H1 (cell line): Measurements from ENCODE around the gene SMARCD1. TPM values are rescaled to one million over a fixed set of nuclear protein-coding genes. Genes with fewer than 3 reads are reported as not detected.

ENCODE experiments used
- CTCF ChIA-PET: fragments of 300-600 bp; sonication (Branson Sonifier 250); formaldehyde crosslinking; loops from one replicate; lab custom pipeline; 2021; ENCODE audit not compliant: partially characterized antibody; lab: Charles Lee
- POLR2A ChIA-PET: fragments of 300-600 bp; sonication (Branson Sonifier 250); formaldehyde crosslinking; loops from one replicate; lab custom pipeline; 2021; ENCODE audit warnings: inconsistent platforms; ENCODE audit not compliant: partially characterized antibody; lab: Charles Lee
- DNase-seq, 2 experiments: peaks; one replicate each; pipeline versions ENCODE4 v3.0.0 to v3.0.0-alpha.2; 2010 to 2022; ENCODE audit warnings: low spot score in 2 of 2, low read depth in 1 of 2, mixed read lengths in 1 of 2
- FAIRE-seq: peaks from 2 replicates; lab custom pipeline; 2011; peaks lifted over from hg19 to GRCh38; lab: Jason Lieb, UNC
- H2AFZ ChIP-seq: 2 replicates; pipeline ENCODE4 v1.8.1; 2012; ENCODE audit warnings: low read length, inconsistent platforms
- H2AK5ac ChIP-seq: 2 replicates; pipeline ENCODE4 v1.6.1; 2013; ENCODE audit warnings: low read depth, low read length
- H2BK120ac ChIP-seq: replicated peaks from 2 replicates; pipeline ENCODE3; 2013; ENCODE audit warnings: low read depth, low read length, inconsistent platforms
- H2BK12ac ChIP-seq: 2 replicates; pipeline ENCODE4 v1.6.1; 2013; ENCODE audit warnings: low read depth, low read length
- H2BK15ac ChIP-seq: 2 replicates; pipeline ENCODE4 v1.6.1; 2013; ENCODE audit warnings: low read length
- H2BK20ac ChIP-seq: 2 replicates; pipeline ENCODE4 v1.6.1; 2013; ENCODE audit warnings: low read length
- H2BK5ac ChIP-seq: 2 replicates; pipeline ENCODE4 v1.6.1; 2013; ENCODE audit warnings: low read depth, low read length
- H3K14ac ChIP-seq: 2 replicates; pipeline ENCODE4 v1.6.1; 2013; ENCODE audit warnings: inconsistent platforms; ENCODE audit not compliant: insufficient read length
- H3K18ac ChIP-seq: 2 replicates; pipeline ENCODE4 v1.6.1; 2013; ENCODE audit warnings: low read length; ENCODE audit errors: extremely low read depth
- H3K23ac ChIP-seq: 2 replicates; pipeline ENCODE4 v1.6.1; 2013; ENCODE audit warnings: inconsistent platforms; ENCODE audit not compliant: insufficient read length
- H3K23me2 ChIP-seq: 2 replicates; pipeline ENCODE4 v1.6.1; 2013; ENCODE audit warnings: low read depth, low read length
- H3K27ac ChIP-seq: 2 replicates; pipeline ENCODE4 v1.6.1; 2011; ENCODE audit warnings: low read depth, low read length, inconsistent platforms
- H3K27me3 ChIP-seq, 4 experiments: replicated peaks in 1 of 4; 1 replicate in 1 of 4; 2 replicates in 3 of 4; pipeline versions ENCODE4 v1.6.1 to v1.8.1; 2011 to 2013; ENCODE audit warnings: low read length in 3 of 4, mild to moderate bottlenecking in 3 of 4, inconsistent platforms in 2 of 4, mixed read lengths in 2 of 4, moderate library complexity in 1 of 4; ENCODE audit not compliant: control insufficient read depth in 3 of 4, insufficient read depth in 3 of 4; ENCODE audit errors: extremely low read depth in 1 of 4
- H3K36me3 ChIP-seq, 4 experiments: 2 replicates each; pipeline versions ENCODE4 v1.6.1 to v1.8.1; 2011 to 2013; ENCODE audit warnings: mild to moderate bottlenecking in 4 of 4, low read length in 3 of 4, moderate library complexity in 2 of 4, control low read depth in 1 of 4, inconsistent platforms in 1 of 4; ENCODE audit not compliant: insufficient read depth in 4 of 4, control insufficient read depth in 2 of 4
- H3K4ac ChIP-seq: replicated peaks from 2 replicates; pipeline ENCODE3; 2013; ENCODE audit warnings: low read length, low read depth, mixed read lengths, inconsistent platforms; ENCODE audit not compliant: insufficient read length
- H3K4me1 ChIP-seq, 4 experiments: replicated peaks in 1 of 4; 1 replicate in 1 of 4; 2 replicates in 3 of 4; pipeline versions ENCODE4 v1.6.1 to v1.8.1; 2011 to 2013; ENCODE audit warnings: low read length in 3 of 4, inconsistent platforms in 2 of 4, mixed read lengths in 1 of 4; ENCODE audit not compliant: insufficient read depth in 4 of 4, control insufficient read depth in 3 of 4
- H3K4me2 ChIP-seq, 2 experiments: 2 replicates each; pipeline versions ENCODE4 v1.6.1 to v1.8.1; 2011 to 2013; ENCODE audit warnings: low read depth in 2 of 2, low read length in 2 of 2, control low read depth in 1 of 2, inconsistent platforms in 1 of 2, mild to moderate bottlenecking in 1 of 2; ENCODE audit not compliant: insufficient read depth in 1 of 2
- H3K4me3 ChIP-seq, 4 experiments: fragments of 200-600, 300-600 bp in 1 of 4; sonication (generic), shearing (Covaris generic), sonication (Bioruptor Twin) in 1 of 4; 2 replicates each; pipeline versions ENCODE4 v1.5.1 to v1.8.1; 2011 to 2016; ENCODE audit warnings: low read length in 4 of 4, low read depth in 3 of 4, control low read depth in 2 of 4, inconsistent platforms in 2 of 4, mild to moderate bottlenecking in 2 of 4, mixed read lengths in 1 of 4, moderate library complexity in 1 of 4; ENCODE audit not compliant: insufficient read depth in 2 of 4; ENCODE audit errors: extremely low read depth in 1 of 4
- H3K56ac ChIP-seq: replicated peaks from 2 replicates; pipeline ENCODE3; 2013; ENCODE audit warnings: low read depth, mild to moderate bottlenecking, mixed read lengths, low read length, inconsistent platforms; ENCODE audit not compliant: insufficient read length
- H3K79me1 ChIP-seq: 2 replicates; pipeline ENCODE4 v1.6.1; 2013; ENCODE audit warnings: low read depth, low read length, control low read depth
- H3K79me2 ChIP-seq, 2 experiments: 2 replicates each; pipeline versions ENCODE4 v1.6.1 to v1.8.1; 2012 to 2013; ENCODE audit warnings: low read length in 2 of 2, mild to moderate bottlenecking in 2 of 2, inconsistent platforms in 1 of 2; ENCODE audit not compliant: insufficient read depth in 2 of 2, control insufficient read depth in 1 of 2
- H3K9ac ChIP-seq, 4 experiments: replicated peaks in 1 of 4; 1 replicate in 1 of 4; 2 replicates in 3 of 4; pipeline versions ENCODE4 v1.6.1 to v1.8.1; 2011 to 2013; ENCODE audit warnings: low read depth in 3 of 4, low read length in 3 of 4, control low read depth in 2 of 4, mild to moderate bottlenecking in 2 of 4, moderate library complexity in 2 of 4, inconsistent platforms in 1 of 4; ENCODE audit errors: extremely low read depth in 1 of 4
- H3K9me3 ChIP-seq, 2 experiments: 2 replicates each; pipeline versions ENCODE4 v1.6.1 to v1.8.1; 2012 to 2013; ENCODE audit warnings: mild to moderate bottlenecking in 2 of 2, moderate library complexity in 2 of 2, control low read depth in 1 of 2, inconsistent platforms in 1 of 2, low read depth in 1 of 2, low read length in 1 of 2, mixed read lengths in 1 of 2; ENCODE audit not compliant: insufficient read depth in 2 of 2
- H4K20me1 ChIP-seq, 2 experiments: replicated peaks in 1 of 2; 2 replicates each; pipeline versions ENCODE3 to v1.8.1; 2011 to 2013; ENCODE audit warnings: inconsistent platforms in 2 of 2, low read length in 2 of 2, mild to moderate bottlenecking in 1 of 2; ENCODE audit not compliant: insufficient read depth in 2 of 2, control insufficient read depth in 1 of 2
- H4K5ac ChIP-seq: 2 replicates; pipeline ENCODE4 v1.6.1; 2013; ENCODE audit warnings: low read length, low read depth, mixed read lengths, inconsistent platforms; ENCODE audit not compliant: insufficient read length
- H4K8ac ChIP-seq: 2 replicates; pipeline ENCODE4 v1.8.0; 2013; ENCODE audit warnings: mild to moderate bottlenecking, moderate library complexity, low read length, inconsistent platforms; ENCODE audit not compliant: insufficient read depth; ENCODE audit errors: extremely low read depth
- H4K91ac ChIP-seq: replicated peaks from 2 replicates; pipeline ENCODE3; 2013; ENCODE audit warnings: low read length, mixed read lengths, inconsistent platforms; ENCODE audit not compliant: insufficient read length
- BCL11A ChIP-seq, 2 experiments: IDR thresholded peaks; one replicate each; pipeline ENCODE4 v1.6.1; 2011; ENCODE audit warnings: low read depth in 2 of 2, low read length in 2 of 2, mild to moderate bottlenecking in 2 of 2
- HDAC2 ChIP-seq, 2 experiments: fragments of 300-600 bp in 1 of 2; sonication (generic) in 1 of 2; IDR thresholded peaks; 2 replicates each; pipeline ENCODE4 v1.6.1; 2011 to 2012; ENCODE audit warnings: low read depth in 2 of 2, low read length in 2 of 2, mild to moderate bottlenecking in 2 of 2, moderate library complexity in 2 of 2, borderline replicate concordance in 1 of 2, inconsistent platforms in 1 of 2
- JUND ChIP-seq: IDR thresholded peaks from 2 replicates; pipeline ENCODE4 v1.6.1; 2011; ENCODE audit warnings: mild to moderate bottlenecking, improper control_type of control experiment, low read length
- KDM4A ChIP-seq: IDR thresholded peaks from one replicate; pipeline ENCODE4 v1.7.1; 2012; ENCODE audit warnings: low read depth, mild to moderate bottlenecking, moderate library complexity, low read length, inconsistent platforms; ENCODE audit not compliant: severe bottlenecking
- MAX ChIP-seq: IDR thresholded peaks from 2 replicates; pipeline ENCODE4 v1.6.1; 2012; ENCODE audit warnings: inconsistent platforms
- PHF8 ChIP-seq: fragments of 200-600 bp; sonication (generic); conservative IDR thresholded peaks from 2 replicates; pipeline ENCODE4 v1.7.1; 2012; ENCODE audit warnings: low read depth, mild to moderate bottlenecking, inconsistent platforms, low read length, moderate library complexity
- POLR2A ChIP-seq, 2 experiments: IDR thresholded peaks; 1 replicate in 1 of 2; 2 replicates in 1 of 2; pipeline ENCODE4 v1.6.1; 2011; ENCODE audit warnings: low read depth in 2 of 2, low read length in 2 of 2, mild to moderate bottlenecking in 2 of 2; ENCODE audit errors: control extremely low read depth in 1 of 2
- POLR2AphosphoS5 ChIP-seq: IDR thresholded peaks from 2 replicates; pipeline ENCODE4 v1.6.1; 2011; ENCODE audit warnings: low read depth, low read length
- SAP30 ChIP-seq: fragments of 300-600 bp; sonication (generic); IDR thresholded peaks from 2 replicates; pipeline ENCODE4 v1.7.1; 2012; ENCODE audit warnings: low read length, moderate library complexity, mild to moderate bottlenecking, inconsistent platforms; ENCODE audit not compliant: insufficient read depth, insufficient replicate concordance
- ZNF274 ChIP-seq: IDR thresholded peaks from 2 replicates; pipeline ENCODE4 v1.7.0; 2012; ENCODE audit warnings: low read length, borderline replicate concordance; ENCODE audit errors: extremely low read depth
- WGBS, 2 experiments: shearing (Covaris generic) in 1 of 2; methylation state at CpG; one replicate each; pipeline versions ENCODE4 v1.1.6 to v1.1.7; 2013 to 2015; ENCODE audit warnings: low lambda C conversion rate in 2 of 2, mixed read lengths in 2 of 2, inconsistent platforms in 1 of 2, low coverage in 1 of 2, missing lambda C conversion rate in 1 of 2; ENCODE audit not compliant: insufficient replicate concordance in 2 of 2, insufficient coverage in 1 of 2, insufficient read length in 1 of 2; ENCODE audit errors: extremely low coverage in 1 of 2, missing lambda C conversion rate in 1 of 2; 5-methylcytosine and 5-hydroxymethylcytosine counted together
- polyA plus RNA-seq, 7 experiments: library from polyadenylated mRNA; depleted of rRNA in 3 of 7; stranded (reverse) in 5 of 7; unstranded in 2 of 7; fragments of >200 nt in 5 of 7; fragments of 200-250 nt in 2 of 7; gene quantifications; 1 replicate in 5 of 7; 2 replicates in 1 of 7; 4 replicates in 1 of 7; pipeline versions ENCODE4 v1.2.1 to v1.2.3, GENCODE V29; 2011 to 2013; ENCODE audit warnings: missing spikeins in 2 of 7, mixed read lengths in 2 of 7
- total RNA-seq: library from RNA; stranded (reverse); fragmentation: NEBNext Ultra II Directional; extraction: Animal tissue kit (Norgen Biotek cat#: 25700); gene quantifications from 2 replicates; pipeline ENCODE4 v1.2.1, GENCODE V29; 2021

Gene SMARCD1
- total and polyA plus RNA-seq, 2 of the 8 experiments (the other 6 are each of a cell fraction or from before 2014, with no cell fraction given): 128 to 130 TPM

- Histone ChIP-seq H3K4ac (peak within 1 kb of the TSS; percentile 81), H3K4me1 (peaks cover 10 to 15% (median 12%) of the 10 kb centered on the region in 4 experiments), H4K8ac (peak within 1 kb of the TSS; percentile 90), H3K79me1 (no peaks in the 10 kb centered on the region; the same call in 1 of the 2 replicates), H3K23me2 (peaks cover 8% of the 10 kb centered on the region), H4K20me1 (peaks cover 0 to 2% of the 10 kb centered on the region in 2 experiments), H3K36me3 (no peaks in the 10 kb centered on the region), H3K18ac (peak within 1 kb of the TSS; percentile 68), H2BK15ac (peak within 1 kb of the TSS; percentile 72; the same call in 1 of the 2 replicates), H3K9me3 (no peaks in the 10 kb centered on the region), H2AFZ (peak within 1 kb of the TSS; percentile 79), H3K9ac (peak within 1 kb of the TSS; percentile 51 to 88 (median 76)), H3K4me3 (peak within 1 kb of the TSS; percentile 67 to 96 (median 88)), H4K5ac (peak within 1 kb of the TSS; percentile 53), H3K79me2 (peaks cover 0 to 13% of the 10 kb centered on the region in 2 experiments; a peak in 2 of 4 replicates), H3K27ac (peak within 1 kb of the TSS; percentile 74), H2BK20ac (no peak within 1 kb of the TSS), H3K4me2 (peak within 1 kb of the TSS; percentile 71 to 89), H3K14ac (no peak within 1 kb of the TSS), H3K56ac (peak within 1 kb of the TSS; percentile 62), H2BK5ac (peak within 1 kb of the TSS; percentile 87), H3K23ac (no peak within 1 kb of the TSS), H2AK5ac (no peak within 1 kb of the TSS), H2BK120ac (no peak within 1 kb of the TSS), H3K27me3 (no peaks in the 10 kb centered on the region), H4K91ac (peak within 1 kb of the TSS; percentile 76), H2BK12ac (peak within 1 kb of the TSS; percentile 35)
- FAIRE-seq (peak; percentile 73), DNase-seq (peak; percentile 99 to 100)
- WGBS, 2 experiments: 1% methylated on average over 59 of the region's 59 CpGs; no CpG with 5 or more reads in 1 of the 2 experiments
- ChIA-PET POLR2A (interaction anchor here (0.6 to 27.1 kb wide), 15 partner anchors 9 to 371 kb away, joined by 3 to 457 read pairs (median 6); partner anchors contain the start of genes CERS5, GPD1 and SMARCD1), CTCF (interaction anchor here (0.6 to 32.9 kb wide), 33 partner anchors 7 to 529 kb away, joined by 3 to 625 read pairs (median 4); partner anchors contain the start of genes CERS5, GPD1 and SMARCD1)
- TF ChIP-seq KDM4A (peak; percentile 56), BCL11A (IDR thresholded peaks at IDR 0.05; ENCODE audit: low read depth in 2 of 2, low read length in 2 of 2) (no peak), POLR2AphosphoS5 (peak; percentile 93), PHF8 (peak; percentile 77), SAP30 (no peak), ZNF274 (no peak), MAX (peak; percentile 90), HDAC2 (IDR thresholded peaks at IDR 0.05; ENCODE audit: borderline replicate concordance in 1 of 2, low read depth in 2 of 2, low read length in 2 of 2) (no peak; a peak in 1 of 4 replicates), JUND (peak; percentile 32; the same call in 1 of the 2 replicates), POLR2A (IDR thresholded peaks at IDR 0.05; ENCODE audit: control extremely low read depth in 1 of 2, low read depth in 2 of 2, low read length in 2 of 2) (peak in 1 of 2 experiments; percentile 93; a peak in 2 of 3 replicates)
These were observed 26.7 kb downstream of the SMARCD1 start, which contains the start of gene COX14 for GRCh38 chr12:50111693-50112455. TSS of gene COX14 (plus strand) at chr12:50112236. CDS start at chr12:50120044, 7,808 bp downstream.
